Measurements from ENCODE around the gene IFNK.

The IFNK gene

GRCh38 chr9:27533311-27533710, 9.2 kb downstream of the IFNK start:
- DNase-seq (ENCODE audit: low read depth): no peak
- no peak for TF ChIP-seq CTCF (conservative IDR thresholded peaks at IDR 0.05; ENCODE audit: low read depth, low read length)
- no peak overlapping the region for H3K4me3 ChIP-seq (ENCODE audit: low read length)

DNA sequence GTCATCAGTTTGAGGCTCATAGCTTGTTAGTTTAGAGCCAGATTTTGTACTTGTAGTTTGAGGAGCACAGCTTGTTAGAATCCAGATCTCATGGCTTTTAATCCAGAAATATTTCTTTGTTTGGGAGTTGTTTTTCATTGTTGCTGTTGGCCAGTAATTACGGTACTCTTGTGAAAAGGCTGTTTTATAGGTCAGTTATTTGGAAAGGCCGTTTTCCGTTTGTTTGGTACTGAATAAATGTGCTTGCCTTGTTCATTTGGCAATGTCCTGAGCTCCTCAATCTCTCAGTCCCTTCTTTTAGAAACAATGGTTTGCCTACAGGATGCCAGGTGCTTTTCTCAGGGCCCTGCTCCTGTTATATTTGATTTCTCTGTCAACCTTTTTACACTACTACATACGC, 10.0 kb downstream of the IFNK start:
- DNase-seq (ENCODE audit: low read depth): no peak
- H3K4me3 ChIP-seq (ENCODE audit: low read length): no peak overlapping the region
- no peak for TF ChIP-seq CTCF (conservative IDR thresholded peaks at IDR 0.05; ENCODE audit: low read depth, low read length)

- no peak for TF ChIP-seq CTCF (conservative IDR thresholded peaks at IDR 0.05; ENCODE audit: low read depth, low read length)
Measured at GRCh38 chr9:27534658-27535209, 10.6 kb downstream of the IFNK start.

GRCh38 chr9:27535701-27536118, 11.6 kb downstream of the IFNK start:
- no peak for TF ChIP-seq CTCF (conservative IDR thresholded peaks at IDR 0.05; ENCODE audit: low read depth, low read length)
- no peak overlapping the region for H3K4me3 ChIP-seq (ENCODE audit: low read length)
- DNase-seq (ENCODE audit: low read depth): no peak

More at GRCh38 chr9:27534658-27535209, 10.6 kb downstream of the IFNK start:
- DNase-seq (ENCODE audit: low read depth): no peak
- no peak overlapping the region for H3K4me3 ChIP-seq (ENCODE audit: low read length)

GRCh38 chr9:27536168-27536567, 12.1 kb downstream of the IFNK start:
- no peak for DNase-seq (ENCODE audit: low read depth)
- no peak overlapping the region for H3K4me3 ChIP-seq (ENCODE audit: low read length)
- TF ChIP-seq CTCF (conservative IDR thresholded peaks at IDR 0.05; ENCODE audit: low read depth, low read length): no peak

DNA sequence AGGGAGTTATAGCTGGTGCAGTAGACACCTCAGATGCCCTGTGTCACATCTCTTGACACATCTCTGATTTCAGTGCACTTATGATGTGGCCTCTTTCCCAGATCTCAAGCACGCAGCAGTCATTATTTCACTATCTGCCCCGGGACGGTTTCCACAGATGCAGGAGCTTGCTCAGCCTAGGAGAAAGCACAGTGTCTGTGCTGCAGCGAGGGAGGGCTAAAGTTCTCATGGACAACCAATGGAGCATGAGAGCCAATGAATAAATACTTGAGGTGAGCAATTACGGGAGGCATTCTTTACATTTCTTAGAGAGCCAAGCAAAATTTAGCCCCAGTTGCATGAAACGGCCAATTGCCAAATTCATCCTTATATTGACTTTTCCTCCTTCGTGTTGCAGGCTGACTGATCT, 12.9 kb downstream of the IFNK start:
- DNase-seq (ENCODE audit: low read depth): no peak
- no peak overlapping the region for H3K4me3 ChIP-seq (ENCODE audit: low read length)
- no peak for TF ChIP-seq CTCF (conservative IDR thresholded peaks at IDR 0.05; ENCODE audit: low read depth, low read length)

DNA sequence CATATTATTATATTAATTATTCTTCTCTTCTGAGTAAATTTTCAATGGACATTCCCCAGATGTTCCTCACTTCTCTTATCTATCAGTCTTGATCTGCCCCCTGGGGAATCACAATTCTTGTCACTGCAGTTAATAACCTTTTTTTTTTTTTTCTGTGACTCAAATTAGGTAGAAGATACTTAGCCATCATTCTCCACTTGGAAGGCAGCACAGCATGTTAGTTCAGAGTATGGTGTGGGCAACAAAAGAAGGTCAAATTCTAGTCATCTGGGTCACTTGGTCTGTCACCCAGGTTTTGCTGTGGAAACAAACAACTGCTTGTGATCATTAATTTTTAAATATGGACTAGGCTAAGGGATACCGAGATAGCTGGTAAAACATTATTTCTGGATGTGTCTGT, 13.7 kb downstream of the IFNK start:
- TF ChIP-seq CTCF (conservative IDR thresholded peaks at IDR 0.05; ENCODE audit: low read depth, low read length): no peak
- no peak overlapping the region for H3K4me3 ChIP-seq (ENCODE audit: low read length)

More for the DNA sequence above, 13.7 kb downstream of the IFNK start:
- DNase-seq (ENCODE audit: low read depth): no peak
